GM06990 (cell line): Measurements from ENCODE around the gene RAB11FIP5.

Experiments used
- DNase-seq: peaks from one replicate; pipeline ENCODE4 v3.0.0-alpha.2; 2011; ENCODE audit not compliant: insufficient read length; ENCODE audit errors: extremely low read depth
- H3K27me3 ChIP-seq: replicated peaks from 2 replicates; pipeline ENCODE4 v1.6.0; 2011; ENCODE audit warnings: low read length; ENCODE audit not compliant: control insufficient read depth, insufficient read depth
- H3K36me3 ChIP-seq: 2 replicates; pipeline ENCODE4 v1.5.1; 2011; ENCODE audit warnings: low read length; ENCODE audit not compliant: control insufficient read depth, insufficient read depth
- H3K4me3 ChIP-seq: replicated peaks from 2 replicates; pipeline ENCODE4 v1.5.1; 2011; ENCODE audit warnings: low read depth, mild to moderate bottlenecking, control low read depth, low read length
- TF ChIP-seq, protein P1 (sequence below): IDR thresholded peaks from 2 replicates; pipeline ENCODE4 v1.5.1; 2011; ENCODE audit warnings: low read length, control low read depth, mild to moderate bottlenecking, inconsistent platforms; ENCODE audit not compliant: insufficient read depth, poor library complexity, severe bottlenecking

RAB11FIP5 gene

DNA sequence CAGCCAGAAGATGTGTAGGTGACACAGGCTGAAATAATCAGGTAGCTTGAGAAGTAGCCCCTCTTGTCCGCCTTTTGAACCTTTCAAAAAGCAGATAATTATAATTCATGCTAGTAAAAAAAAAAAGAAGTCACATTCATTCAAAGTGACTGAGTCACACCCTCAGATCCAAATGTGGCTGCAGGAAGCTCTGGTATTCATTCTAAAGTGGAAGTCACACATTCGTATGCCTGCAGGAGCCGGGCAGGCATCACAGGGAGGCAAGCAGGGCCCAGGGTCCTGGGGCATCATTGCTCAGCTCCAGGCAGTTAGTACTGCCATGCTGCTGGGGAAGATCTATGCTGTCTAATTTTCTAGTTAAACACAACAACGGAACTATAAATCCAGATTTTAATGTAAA, 21.7 kb upstream of the RAB11FIP5 start:
- H3K4me3 ChIP-seq = no peak overlapping the region
- H3K27me3 ChIP-seq = no peaks in the 10 kb centered on the region; the same call in 1 of the 2 replicates
- TF ChIP-seq, protein P1, sequence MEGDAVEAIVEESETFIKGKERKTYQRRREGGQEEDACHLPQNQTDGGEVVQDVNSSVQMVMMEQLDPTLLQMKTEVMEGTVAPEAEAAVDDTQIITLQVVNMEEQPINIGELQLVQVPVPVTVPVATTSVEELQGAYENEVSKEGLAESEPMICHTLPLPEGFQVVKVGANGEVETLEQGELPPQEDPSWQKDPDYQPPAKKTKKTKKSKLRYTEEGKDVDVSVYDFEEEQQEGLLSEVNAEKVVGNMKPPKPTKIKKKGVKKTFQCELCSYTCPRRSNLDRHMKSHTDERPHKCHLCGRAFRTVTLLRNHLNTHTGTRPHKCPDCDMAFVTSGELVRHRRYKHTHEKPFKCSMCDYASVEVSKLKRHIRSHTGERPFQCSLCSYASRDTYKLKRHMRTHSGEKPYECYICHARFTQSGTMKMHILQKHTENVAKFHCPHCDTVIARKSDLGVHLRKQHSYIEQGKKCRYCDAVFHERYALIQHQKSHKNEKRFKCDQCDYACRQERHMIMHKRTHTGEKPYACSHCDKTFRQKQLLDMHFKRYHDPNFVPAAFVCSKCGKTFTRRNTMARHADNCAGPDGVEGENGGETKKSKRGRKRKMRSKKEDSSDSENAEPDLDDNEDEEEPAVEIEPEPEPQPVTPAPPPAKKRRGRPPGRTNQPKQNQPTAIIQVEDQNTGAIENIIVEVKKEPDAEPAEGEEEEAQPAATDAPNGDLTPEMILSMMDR = no peak
- no peak for DNase-seq
- no peaks in the 10 kb centered on the region for H3K36me3 ChIP-seq

DNA sequence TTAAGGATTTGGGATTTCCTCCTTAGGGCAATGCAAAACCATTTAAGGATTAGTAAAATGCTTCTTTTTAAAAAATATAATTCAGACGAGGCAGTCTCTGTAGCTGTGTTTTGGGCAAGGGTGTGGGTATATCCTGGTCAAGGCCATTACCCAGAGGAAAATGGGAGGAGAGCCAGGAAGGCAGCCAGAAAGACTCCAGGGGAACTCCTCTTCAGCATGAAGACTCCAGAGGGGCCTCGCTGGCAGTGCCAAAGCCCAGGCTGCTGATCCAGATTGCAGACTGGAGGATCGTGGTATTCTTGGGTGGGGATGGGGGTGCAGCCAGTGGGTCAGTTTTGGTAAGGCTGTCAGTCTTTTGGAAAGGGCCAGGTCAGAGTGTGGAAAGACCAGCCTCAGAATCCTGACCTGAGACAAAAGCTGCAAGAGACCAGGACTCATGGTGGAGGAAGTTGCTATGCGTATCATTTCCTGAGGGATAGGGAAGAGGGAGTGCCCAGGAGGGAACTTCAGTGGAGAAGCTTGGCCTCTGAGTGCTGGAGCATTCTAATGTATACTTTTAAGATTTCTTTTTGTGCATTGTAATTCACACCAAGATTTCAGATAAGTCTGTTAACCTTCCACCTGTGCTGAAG, 20.9 kb upstream of the RAB11FIP5 start:
- DNase-seq = no peak
- Histone ChIP-seq H3K36me3 (no peaks in the 10 kb centered on the region), H3K27me3 (no peaks in the 10 kb centered on the region; the same call in 1 of the 2 replicates), H3K4me3 (no peak overlapping the region)
- TF ChIP-seq, protein P1 = no peak

DNA sequence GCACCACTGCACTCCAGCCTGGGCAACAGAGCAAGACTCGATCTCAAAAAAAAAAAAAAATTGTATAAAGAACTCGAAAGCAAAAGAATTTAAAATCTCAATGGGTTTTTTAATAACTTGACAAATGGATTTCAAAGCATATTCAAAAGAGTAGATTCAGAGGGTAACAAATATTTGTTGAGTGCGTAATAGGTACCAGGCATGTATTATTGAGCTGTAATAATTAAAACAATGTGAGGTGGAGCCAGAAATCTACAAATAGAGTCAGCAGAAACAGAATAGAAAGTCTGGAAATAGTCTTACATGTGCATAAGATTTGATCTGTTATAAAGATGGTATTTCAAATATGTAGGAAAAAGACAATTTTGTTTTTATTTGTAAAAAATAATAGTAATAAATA, 19.1 kb upstream of the RAB11FIP5 start:
- DNase-seq = no peak
- Histone ChIP-seq H3K36me3 (no peaks in the 10 kb centered on the region), H3K4me3 (no peak overlapping the region), H3K27me3 (no peaks in the 10 kb centered on the region)
- TF ChIP-seq, protein P1 = no peak

DNA sequence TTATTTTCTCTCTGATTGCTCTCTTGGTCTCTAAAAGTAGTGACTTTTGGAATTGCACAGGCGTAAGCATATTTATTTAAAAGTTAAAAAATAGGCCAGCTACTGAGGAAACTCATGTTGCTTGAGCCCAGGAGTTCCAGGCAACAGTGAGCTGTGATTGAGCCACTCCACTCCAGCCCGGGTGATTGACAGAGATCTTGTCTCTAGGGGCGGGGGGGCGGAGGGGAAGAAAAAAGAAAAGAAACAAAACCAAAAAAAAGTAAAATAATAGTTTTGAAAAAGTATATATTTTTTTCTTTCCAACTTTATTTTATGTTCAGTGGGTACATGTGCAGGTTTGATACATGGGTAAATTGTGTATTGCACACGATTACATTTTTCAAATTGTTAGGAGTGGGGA, 18.0 kb upstream of the RAB11FIP5 start:
- TF ChIP-seq, protein P1 = no peak
- H3K4me3 ChIP-seq = no peak overlapping the region
- no peaks in the 10 kb centered on the region for H3K36me3 ChIP-seq
- DNase-seq = no peak
- no peaks in the 10 kb centered on the region for H3K27me3 ChIP-seq

DNA sequence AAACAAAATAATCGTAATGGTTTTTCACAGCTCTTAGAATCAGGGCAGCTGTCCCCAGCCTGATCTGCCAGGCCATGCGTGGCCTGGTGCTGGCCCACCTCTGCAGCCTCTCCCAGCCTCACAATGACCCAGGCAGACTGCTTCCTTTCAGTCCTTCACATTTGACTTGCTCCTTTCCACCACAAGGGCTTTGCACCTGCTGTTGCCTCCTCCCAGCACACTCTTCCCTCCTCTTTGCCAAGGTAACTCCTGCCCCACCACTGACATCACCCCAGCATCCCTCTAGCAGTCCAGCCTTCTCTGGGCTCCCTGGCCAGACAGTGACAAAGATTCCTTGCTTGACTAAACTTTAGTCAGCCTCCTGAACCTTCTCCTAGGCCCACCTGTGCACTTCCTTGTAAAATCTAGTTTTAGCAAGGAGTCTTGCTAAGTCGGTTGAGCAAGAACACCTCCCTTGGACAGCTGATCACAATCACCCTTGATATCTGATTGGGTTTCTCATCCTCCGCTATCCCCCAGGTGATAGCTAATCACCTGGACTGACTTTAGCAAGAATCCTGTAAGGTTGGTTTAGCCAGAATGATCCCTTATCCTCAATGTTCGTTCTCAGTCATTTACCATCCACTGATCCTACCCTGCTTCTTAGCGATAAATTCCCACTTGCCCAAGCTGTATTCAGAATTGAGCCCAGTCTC, 16.2 kb upstream of the RAB11FIP5 start:
- no peak for DNase-seq
- H3K27me3 ChIP-seq = no peaks in the 10 kb centered on the region
- no peak overlapping the region for H3K4me3 ChIP-seq
- TF ChIP-seq, protein P1 = no peak
- no peaks in the 10 kb centered on the region for H3K36me3 ChIP-seq
